Glomerular endothelial cell (primary cell): ENCODE results near the gene ZNF248. TPM values are rescaled to one million over a fixed set of nuclear protein-coding genes. Genes with fewer than 3 reads are reported as not detected.
"Not testable (repeated sequence)": the region's sequence is repeated elsewhere in the genome, so short reads cannot be mapped to it uniquely, and the experiment has no call there.

Experiments used
- DNase-seq: peaks from one replicate; pipeline ENCODE4 v3.0.0-alpha.2; 2011; ENCODE audit warnings: low read depth, low spot score; ENCODE audit errors: extremely low read depth
- total RNA-seq: library from RNA; depleted of rRNA; stranded (reverse); fragments of >200 nt; gene quantifications from 2 replicates; pipeline ENCODE4 v1.2.3, GENCODE V29; 2015

ZNF248 gene
- total RNA-seq, 1 donor from 2014 or later: 7.5 TPM

DNA sequence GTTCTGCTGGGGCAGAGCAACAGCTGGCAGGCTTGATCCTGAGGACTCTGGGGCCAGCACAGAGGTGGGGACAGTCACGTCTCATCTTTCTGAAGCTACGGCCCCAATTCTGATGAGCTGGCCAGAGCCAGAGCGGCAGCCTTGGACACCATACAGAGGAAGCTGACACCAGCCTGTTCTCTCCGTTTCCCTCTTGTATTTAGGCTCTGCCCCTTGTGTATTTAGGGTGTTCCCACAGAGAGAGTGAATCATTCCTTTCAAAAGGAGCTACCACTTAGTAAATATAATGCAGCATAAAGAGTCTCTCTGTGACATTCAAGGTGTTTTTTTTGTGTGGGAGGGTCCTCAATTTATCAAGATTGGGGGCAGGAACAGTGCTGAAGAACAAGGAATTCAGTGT, 109.2 kb downstream of the ZNF248 start:
- DNase-seq: no peak

GRCh38 chr10:37747081-37747480, 110.3 kb downstream of the ZNF248 start:
- no peak for DNase-seq

DNA sequence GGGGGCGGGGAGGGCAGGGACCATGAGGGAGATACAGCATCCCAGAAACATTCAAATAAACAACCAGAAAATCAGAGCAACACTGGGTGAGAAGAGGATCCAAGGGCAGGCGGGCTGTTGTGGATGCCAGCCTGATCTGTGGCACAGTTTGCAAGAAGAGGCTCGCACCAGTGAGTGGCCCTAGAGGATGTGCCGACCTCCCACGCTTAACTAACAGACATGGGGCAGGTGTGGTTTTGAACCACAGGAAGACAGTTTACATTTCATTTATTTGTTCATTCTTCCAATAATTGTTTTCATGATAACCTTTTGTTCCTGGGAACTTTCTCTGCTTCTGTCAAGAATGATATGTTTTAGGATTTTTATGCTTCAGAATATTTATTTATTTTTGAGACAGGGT, 115.6 kb downstream of the ZNF248 start:
- no peak for DNase-seq

DNA sequence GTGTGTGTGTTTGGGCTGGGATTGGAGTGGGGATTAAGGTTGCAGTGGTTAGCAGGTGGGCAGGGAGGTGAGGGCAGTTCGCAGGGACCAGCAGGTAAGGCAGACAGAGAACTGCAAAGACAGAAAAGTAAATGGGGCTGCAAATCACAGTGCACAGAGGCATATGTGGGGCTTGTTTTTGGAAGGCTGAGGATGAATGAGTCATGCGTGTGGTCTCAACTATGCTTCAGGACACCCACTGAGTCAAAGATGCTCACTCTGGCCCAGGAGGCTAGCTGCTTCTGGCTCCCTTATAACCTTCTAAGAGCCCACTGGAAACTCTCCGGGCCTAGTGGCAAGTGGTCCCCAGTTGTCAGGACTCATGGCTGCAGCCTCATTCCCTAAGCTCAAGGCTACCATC, 118.2 kb downstream of the ZNF248 start:
- DNase-seq: no peak

GRCh38 chr10:37738241-37738640, 119.2 kb downstream of the ZNF248 start:
- DNase-seq: not testable (repeated sequence)

GRCh38 chr10:37737336-37737735, 120.1 kb downstream of the ZNF248 start:
- DNase-seq: no peak

GRCh38 chr10:37736120-37736519, 121.3 kb downstream of the ZNF248 start:
- DNase-seq: no peak

DNA sequence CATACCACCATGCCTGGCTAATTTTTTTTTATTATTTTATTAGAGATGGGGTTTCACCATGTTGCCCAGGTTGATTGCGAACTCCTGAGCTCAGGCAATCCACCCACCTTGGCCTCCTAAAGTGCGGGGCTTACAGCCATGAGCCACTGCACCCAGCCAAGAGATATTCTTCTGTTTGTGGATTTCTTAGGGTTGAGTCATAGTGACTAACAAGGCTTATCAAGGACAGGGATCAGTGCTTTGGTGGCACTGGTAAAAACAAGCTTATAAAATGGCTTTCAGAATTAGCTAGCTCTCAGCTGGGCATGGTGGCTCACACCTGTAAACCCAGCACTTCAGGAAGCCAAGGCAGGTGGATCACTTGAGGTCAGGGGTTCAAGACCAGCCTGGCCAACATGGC, 122.4 kb downstream of the ZNF248 start:
- DNase-seq: no peak

Other genes starting within 250 kb of the ZNF248 start
- 5.0 and 5.3 TPM in 2 replicates for gene ZNF25, start 119.0 kb upstream of the ZNF248 start, total RNA-seq
- 10.6 and 12.0 TPM in 2 replicates for gene ZNF33A, start 153.1 kb upstream of the ZNF248 start, total RNA-seq
- gene ZNF37A, start 236.7 kb upstream of the ZNF248 start, total RNA-seq: 8.2 and 8.6 TPM in 2 replicates